DMS 273 treated with DMSO at 0.1 percent for 48 hours (cell line): ENCODE results near the gene EYA4.
A peak's percentile ranks its signal among the peaks of the same experiment; 100 is the strongest.
"Not testable (repeated sequence)": the region's sequence is repeated elsewhere in the genome, so short reads cannot be mapped to it uniquely, and the experiment has no call there.

ENCODE experiments used
- DNase-seq: peaks from one replicate; lab custom pipeline; 2025; lab: John Stamatoyannopoulos, UW

EYA4 gene

DNA sequence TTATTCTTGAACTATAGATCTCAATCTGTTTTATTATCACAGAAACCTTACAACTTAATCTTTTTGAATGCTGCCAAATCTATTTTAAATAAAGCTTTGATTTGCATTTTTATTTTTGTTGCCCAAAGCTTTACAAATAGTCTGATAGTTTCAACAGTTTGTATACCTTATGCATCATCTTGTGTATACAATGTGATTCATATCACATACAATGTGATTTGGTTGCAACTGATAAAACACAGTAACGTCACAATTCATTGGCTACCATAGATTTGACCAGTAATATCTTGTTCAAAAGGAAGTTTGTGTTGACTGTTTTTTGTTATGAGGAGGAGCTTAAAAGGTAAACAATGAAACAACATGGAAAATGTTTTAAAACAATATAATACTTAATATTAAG lies 110.9 kb downstream of the EYA4 start:
- DNase-seq: no peak

- DNase-seq: no peak
These were observed 111.9 kb downstream of the EYA4 start for GRCh38 chr6:133353061-133353460.

GRCh38 chr6:133355922-133356321 lies 114.8 kb downstream of the EYA4 start:
- DNase-seq: no peak

GRCh38 chr6:133358574-133359150 lies 117.5 kb downstream of the EYA4 start:
- no peak for DNase-seq

DNA sequence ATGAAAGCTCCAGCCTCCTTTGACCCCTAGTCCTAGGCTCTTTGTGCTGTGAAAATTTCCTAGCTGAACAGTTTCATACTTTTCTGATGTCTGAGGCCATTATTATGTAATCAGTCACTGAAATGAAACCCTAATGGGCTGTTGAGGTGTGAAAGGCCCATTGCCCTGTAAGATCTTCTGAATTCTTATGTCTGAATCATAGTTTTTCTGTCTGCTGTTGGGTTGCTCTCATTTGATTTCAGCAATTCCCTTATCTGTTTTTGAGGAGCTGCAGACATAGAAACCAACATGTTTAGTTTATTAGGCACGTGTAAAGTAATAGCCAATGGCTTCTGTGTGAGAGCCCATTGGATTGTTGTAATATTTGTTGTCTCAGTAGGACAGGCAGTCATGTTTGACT lies 118.1 kb downstream of the EYA4 start:
- DNase-seq: no peak

- no peak for DNase-seq
These were observed 118.6 kb downstream of the EYA4 start for GRCh38 chr6:133359760-133360159.

DNA sequence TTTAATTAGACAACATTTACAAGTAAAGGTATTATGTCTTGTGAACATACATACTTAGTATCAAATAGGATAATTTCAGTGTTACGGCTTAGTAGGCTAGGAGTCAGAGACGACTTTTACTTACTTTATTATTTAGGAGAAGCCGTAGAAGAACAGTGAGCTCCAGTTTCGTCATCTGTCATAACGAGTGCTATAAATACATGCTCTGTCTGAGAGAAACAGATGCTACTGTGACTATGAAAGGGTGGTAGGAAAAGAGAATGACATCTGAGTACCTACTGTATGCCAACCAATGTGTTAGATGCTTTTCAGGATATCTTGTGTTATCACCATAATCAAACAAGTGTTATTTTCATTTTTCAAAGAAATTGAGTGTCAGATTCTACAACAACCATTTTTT lies 119.0 kb downstream of the EYA4 start:
- DNase-seq: no peak

- no peak for DNase-seq
These were observed 121.7 kb downstream of the EYA4 start for GRCh38 chr6:133362813-133363212.

- DNase-seq: no peak
These were observed 127.5 kb downstream of the EYA4 start for GRCh38 chr6:133368664-133369063.

- DNase-seq: no peak
These were observed 128.7 kb downstream of the EYA4 start for GRCh38 chr6:133369773-133370272.

DNA sequence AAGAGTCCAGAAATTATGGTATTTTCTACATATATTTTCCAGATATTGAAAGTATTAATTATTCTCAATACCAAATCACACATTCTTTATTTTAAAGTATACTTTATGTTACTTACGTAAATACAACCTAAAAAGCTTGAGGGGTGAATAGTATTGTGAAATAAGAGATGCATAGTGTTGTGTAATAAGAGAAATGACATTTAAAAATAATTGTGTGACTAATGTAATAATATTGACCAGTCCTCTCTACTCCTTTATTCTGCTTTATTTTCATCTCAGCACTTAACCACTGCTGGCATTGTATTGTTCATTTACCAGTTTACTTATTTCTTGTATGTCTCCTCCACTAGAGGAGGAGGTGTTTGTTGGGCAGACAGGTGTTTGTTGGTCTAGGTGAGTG lies 135.6 kb downstream of the EYA4 start:
- no peak for DNase-seq

DNA sequence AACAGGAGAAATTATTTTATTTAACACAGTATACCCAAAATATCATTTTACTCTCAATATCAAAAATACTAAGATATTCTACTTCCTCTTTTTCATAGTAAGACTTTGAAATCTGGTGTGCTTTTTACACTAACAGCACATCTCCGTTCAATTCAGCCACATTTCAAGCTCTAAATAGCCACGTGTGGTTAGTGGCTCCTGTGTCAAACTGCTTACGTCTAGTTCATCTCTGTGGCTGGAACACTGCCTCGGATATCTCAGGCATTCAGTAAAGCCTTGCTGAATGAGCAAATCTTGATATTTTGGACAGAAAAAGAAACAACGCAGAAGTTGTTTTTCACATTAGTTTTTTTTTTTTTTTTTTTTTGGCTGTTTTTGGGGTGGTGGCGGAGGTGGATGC lies 136.1 kb downstream of the EYA4 start:
- DNase-seq: no peak

DNA sequence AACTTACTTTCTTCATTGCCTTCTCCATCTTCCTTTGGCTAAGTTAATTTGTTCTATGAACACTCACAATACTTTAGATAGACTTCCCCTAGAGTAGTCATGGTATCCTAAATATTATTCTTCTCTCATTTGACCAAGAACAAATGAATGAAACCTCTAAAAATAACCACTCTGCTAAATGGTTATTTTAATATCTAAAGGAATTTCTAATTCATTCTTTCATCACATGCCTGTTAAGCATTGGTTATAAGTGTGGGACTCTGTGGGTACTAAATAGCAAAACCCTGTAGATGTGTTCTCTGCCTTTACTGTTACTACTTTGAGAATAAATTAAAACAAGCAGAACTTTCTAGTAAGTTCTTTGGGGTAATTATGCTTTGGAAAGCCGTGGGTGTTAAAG lies 138.9 kb downstream of the EYA4 start:
- no peak for DNase-seq

- no peak for DNase-seq
These were observed 139.6 kb downstream of the EYA4 start for GRCh38 chr6:133380723-133381122.

- DNase-seq: no peak
These were observed 147.6 kb downstream of the EYA4 start for GRCh38 chr6:133388731-133389130.

GRCh38 chr6:133390168-133390567 lies 149.0 kb downstream of the EYA4 start:
- no peak for DNase-seq

DNA sequence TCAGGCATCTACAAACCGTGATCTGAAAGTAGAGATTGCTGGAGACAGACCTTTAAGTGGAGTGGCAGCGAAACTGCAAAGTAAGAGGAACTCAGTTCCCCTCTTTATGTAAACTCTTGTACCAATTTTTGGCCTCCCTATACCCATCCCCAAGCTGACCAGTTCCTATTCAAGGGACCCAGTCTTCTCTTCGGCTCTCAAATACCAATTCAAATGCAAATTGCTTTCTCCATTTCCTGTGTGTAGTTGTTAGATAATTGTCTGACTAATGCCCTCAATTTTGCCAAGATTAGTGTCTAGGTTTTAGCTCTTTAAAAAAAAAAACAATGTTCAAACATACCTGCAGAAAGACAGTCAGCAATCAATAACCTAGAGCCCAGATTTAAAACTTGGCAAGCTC lies 150.9 kb downstream of the EYA4 start:
- DNase-seq: no peak

DNA sequence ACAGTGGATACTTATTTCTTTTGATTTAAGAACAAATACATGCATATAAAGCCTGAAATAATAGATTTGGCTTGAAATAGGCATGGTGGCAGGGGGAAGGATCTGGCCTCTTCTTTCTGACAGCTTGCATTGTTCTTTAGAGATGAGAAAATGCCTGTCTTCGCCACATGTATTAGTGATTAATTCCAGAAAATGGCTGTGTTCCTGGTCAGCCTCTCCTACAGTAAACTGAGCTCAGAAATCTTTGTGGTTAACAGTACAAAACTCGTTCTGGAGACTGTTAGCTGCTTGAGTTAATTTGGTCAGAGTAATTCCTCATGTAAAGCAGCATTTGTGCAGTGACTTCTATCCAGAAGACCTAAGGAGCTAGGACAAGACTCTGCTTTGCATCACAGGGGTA lies 151.5 kb downstream of the EYA4 start:
- no peak for DNase-seq

- no peak for DNase-seq
These were observed 152.7 kb downstream of the EYA4 start for GRCh38 chr6:133393891-133394290.

- no peak for DNase-seq
These were observed 153.5 kb downstream of the EYA4 start for GRCh38 chr6:133394630-133395029.

- peak; percentile 35 for DNase-seq
These were observed 155.3 kb downstream of the EYA4 start for GRCh38 chr6:133396233-133396983.

GRCh38 chr6:133396984-133397348 lies 155.8 kb downstream of the EYA4 start:
- no peak for DNase-seq

DNA sequence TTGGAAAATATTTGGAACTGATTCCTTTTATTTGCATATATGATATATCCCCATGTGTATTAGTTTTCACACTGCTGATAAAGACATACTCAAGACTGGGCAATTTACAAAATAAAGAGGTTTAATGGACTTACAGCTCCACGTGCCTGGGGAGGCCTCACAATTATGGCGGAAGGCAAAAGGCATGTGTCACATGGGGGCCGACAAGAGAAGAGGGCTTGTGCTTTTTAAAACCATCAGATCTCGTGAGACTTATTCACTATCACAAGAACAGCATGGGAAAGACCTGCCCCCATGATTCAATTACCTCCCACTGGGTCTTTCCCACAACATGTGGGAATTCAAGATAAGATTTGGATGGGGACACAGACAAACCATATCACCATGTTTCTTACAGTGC lies 156.4 kb downstream of the EYA4 start:
- not testable (repeated sequence) for DNase-seq

GRCh38 chr6:133399426-133399825 lies 158.3 kb downstream of the EYA4 start:
- no peak for DNase-seq
